GM18873 (cell line): ENCODE data around the gene KCND2.
A peak's percentile ranks its signal among the peaks of the same experiment; 100 is the strongest.
"Not testable (repeated sequence)": the region's sequence is repeated elsewhere in the genome, so short reads cannot be mapped to it uniquely, and the experiment has no call there.

Experiments used
- ATAC-seq: cut with Tn5 transposase; IDR thresholded peaks from one replicate; pipeline ENCODE4 v1.9.1; 2021; ENCODE audit warnings: mild to moderate bottlenecking, moderate library complexity, moderate number of reproducible peaks; ENCODE audit not compliant: unreplicated experiment, low FRiP score

Gene KCND2

DNA sequence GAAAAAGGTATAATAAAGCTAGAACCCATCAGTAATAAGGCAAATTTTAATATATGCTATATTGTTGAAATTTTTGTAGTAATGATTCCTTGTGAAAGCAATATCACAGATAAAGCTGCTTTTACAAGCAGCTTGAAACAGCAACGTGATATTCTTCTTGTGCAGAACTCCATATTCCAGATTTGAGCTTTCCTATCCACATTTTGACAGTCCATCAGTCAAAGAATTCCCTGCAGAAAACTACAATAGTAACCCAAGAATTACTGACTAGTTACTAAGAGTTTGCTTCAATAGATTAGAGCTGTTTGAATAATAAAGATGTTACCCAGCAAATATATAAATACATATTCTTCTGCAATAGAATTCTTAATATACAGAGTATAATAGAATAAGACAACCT is 291.2 kb downstream of the KCND2 start:
- no peak for ATAC-seq

- ATAC-seq = no peak
Measured at GRCh38 chr7:120567204-120567603, 294.2 kb downstream of the KCND2 start.

GRCh38 chr7:120578657-120579056 is 305.7 kb downstream of the KCND2 start:
- not testable (repeated sequence) for ATAC-seq

GRCh38 chr7:120582916-120583315 is 309.9 kb downstream of the KCND2 start:
- no peak for ATAC-seq

DNA sequence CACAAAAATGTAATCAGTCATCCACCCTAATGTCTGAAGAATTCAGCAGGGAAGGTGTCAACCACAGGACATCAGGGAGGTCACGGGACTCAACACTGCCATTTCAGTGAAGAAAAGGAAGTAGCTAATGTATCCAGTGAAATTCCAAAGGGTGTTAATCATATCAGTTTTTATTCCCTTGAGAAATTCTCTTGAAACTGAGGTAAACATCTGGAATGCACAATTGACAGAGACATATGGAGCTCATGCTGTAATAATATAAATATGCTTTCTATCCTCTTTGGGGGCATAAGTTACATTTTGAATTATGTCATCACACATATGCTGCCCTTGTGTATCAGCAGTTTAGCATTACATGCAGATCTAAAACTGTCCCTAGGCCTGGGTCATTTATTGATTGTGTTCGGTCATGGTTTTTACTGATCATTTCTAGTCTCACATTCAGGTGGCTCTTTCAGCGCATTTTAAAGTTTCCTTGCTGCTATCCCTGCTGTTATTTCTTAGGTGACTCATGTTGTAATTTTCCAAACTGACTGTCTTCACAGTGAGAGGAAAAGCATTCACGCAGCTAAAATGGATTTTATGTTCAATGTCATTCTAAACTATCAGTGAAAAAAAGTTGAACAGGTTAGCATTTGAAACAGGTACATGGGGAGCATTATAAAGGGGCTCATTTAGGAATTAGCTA is 311.1 kb downstream of the KCND2 start:
- no peak for ATAC-seq

GRCh38 chr7:120586571-120586970 is 313.6 kb downstream of the KCND2 start:
- ATAC-seq = no peak

GRCh38 chr7:120587243-120587642 is 314.3 kb downstream of the KCND2 start:
- no peak for ATAC-seq

- ATAC-seq = no peak
Measured at GRCh38 chr7:120588416-120588815, 315.4 kb downstream of the KCND2 start.

- ATAC-seq = no peak
Measured at GRCh38 chr7:120588862-120589261, 315.9 kb downstream of the KCND2 start.

DNA sequence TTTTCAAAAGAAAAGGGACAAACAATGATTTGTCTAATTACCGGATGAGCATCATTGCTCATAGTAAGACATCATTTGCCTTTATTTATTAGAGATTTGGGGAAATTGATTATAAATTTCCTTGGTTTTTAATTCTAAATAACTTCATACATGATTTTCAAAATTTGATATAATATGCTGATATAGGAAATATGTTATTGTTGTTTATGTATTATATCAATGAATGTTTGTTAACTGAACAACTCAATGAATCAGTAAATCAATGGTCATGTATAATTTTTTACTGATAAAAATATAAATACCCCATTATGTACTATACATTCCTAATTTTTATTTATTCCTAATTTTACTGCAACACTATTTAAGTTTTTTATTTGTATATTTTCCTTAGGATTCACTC is 327.6 kb downstream of the KCND2 start:
- no peak for ATAC-seq

- no peak for ATAC-seq
Measured at GRCh38 chr7:120603366-120603765, 330.4 kb downstream of the KCND2 start.

GRCh38 chr7:120609136-120609753 is 336.3 kb downstream of the KCND2 start:
- ATAC-seq = no peak

DNA sequence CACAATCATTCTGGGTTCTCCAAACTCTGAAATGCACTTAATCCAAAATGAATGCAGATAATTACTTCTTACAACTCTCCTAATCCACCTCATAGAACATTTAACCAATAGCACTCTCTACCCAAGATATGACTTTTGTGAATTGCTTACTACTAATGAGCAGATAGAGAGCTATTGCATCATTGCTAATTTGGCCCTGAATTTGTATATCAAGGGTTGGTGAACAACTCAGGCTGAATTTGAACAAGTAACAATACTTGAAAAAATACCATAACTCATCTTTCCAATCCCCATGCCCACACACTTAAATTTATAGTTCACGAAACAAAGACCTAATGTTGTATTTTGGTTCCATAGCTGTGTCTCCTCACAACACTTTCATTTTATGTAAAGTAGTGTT is 339.0 kb downstream of the KCND2 start:
- no peak for ATAC-seq

DNA sequence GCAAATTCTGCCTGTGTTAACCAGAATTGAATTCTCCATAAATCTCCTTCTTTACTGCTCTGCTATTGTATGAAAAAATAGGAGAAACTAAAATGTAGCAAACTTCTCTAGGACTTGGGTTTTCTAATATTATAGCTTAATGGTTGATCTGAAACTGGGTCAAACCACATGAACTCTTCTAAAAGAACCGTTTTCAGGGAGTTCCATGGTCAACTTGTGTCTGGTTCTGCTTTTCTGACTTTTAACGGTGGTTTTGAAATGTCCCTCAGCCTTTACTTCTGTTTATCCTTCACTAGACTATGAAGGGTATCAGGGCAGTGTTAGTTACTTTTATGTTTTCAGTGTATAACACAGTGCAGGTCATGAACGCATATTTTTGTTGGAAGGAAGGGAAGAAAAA is 342.7 kb downstream of the KCND2 start:
- peak; percentile 72 for ATAC-seq

DNA sequence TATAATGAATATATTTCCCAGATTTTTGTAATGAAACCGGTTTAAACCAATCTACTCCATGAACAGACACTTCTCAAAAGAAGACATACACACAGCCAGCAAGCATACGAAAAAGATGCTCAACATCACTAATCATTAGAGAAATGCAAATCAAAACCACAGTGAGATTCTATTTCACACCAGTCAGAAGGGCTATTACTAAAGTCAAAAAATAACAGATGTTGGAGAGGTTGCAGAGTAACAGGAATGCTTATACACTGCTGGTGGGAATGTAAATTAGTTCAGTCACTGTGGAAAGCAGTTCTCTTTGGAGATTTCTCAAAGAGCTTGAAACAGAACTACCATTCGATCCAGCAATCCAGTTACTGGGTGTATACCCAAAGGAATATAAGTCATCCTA is 344.3 kb downstream of the KCND2 start:
- ATAC-seq = no peak

GRCh38 chr7:120628251-120628650 is 355.3 kb downstream of the KCND2 start:
- ATAC-seq = no peak

- no peak for ATAC-seq
Measured at GRCh38 chr7:120639884-120640283, 366.9 kb downstream of the KCND2 start.

DNA sequence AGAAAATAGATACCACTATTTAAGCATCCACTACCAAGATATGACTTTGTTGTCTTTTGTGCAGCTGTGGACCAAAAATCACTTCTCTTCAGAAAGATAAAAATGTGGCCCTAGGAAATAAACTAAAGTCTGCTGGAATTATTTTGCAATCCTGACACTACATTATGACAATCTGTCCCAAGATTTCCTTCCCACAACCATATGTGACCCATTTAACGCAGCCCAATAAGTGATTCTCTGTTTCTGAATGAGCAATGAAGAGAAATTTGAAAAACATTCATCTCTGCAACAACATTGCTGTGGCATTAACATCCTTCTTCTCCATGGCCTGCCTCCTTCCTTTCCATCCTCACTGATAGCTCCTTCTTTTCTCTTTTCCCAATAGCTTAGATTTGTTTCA is 373.0 kb downstream of the KCND2 start:
- ATAC-seq = no peak

- no peak for ATAC-seq
Measured at GRCh38 chr7:120654241-120654640, 381.3 kb downstream of the KCND2 start.

DNA sequence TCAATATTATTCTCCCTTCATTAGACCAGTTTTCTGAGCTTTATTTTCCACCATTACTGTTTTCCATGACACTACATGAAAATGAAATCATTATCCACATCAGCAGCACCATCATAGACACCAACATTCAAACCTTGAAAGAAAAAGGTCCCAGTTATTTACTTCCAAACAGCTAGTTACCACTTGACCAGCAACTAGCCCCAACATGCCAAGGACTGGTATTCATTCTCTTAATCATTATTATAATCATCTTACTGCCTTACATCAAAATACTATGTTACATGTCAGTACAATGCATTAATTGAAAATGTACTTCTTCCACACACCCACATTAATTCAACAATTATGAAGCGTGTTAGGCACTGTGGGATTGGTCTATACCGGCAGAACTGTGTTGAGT is 385.5 kb downstream of the KCND2 start:
- ATAC-seq = no peak

- ATAC-seq = no peak
Measured at GRCh38 chr7:120662291-120662690, 389.3 kb downstream of the KCND2 start.

DNA sequence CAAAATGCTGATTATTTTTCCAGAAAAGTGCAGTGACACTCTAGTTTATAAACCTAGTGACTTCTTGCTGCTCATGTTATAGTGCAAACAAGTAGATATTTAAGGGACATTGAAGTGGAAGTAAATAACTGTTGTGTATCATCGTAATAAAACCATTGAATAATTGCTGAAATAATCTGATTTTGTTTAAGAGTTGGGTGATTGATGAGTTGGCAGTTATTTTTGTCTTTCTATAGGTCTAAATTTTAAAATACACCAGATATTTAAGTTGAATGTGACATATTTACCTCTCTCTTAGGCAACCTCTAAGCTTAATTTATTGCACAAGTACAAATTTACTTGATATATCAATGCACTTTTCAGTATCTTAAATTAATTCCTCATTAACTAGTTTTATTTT is 392.1 kb downstream of the KCND2 start:
- ATAC-seq = no peak
